GM13976 (cell line): ENCODE data around the gene MRPS6.

Source experiments
- DNase-seq: peaks from one replicate; pipeline ENCODE4 v3.0.0; 2012; ENCODE audit warnings: low spot score
- in situ Hi-C: fragments of 300-500 bp; cut with MboI; formaldehyde crosslinking; loops from one replicate; pipeline ENCODE4 v1.12.0; 2022; ENCODE audit warnings: low sequenced_read_pairs, mixed read lengths, inconsistent platforms; ENCODE audit not compliant: unreplicated experiment
- TF ChIP-seq, protein P1 (sequence below): IDR thresholded peaks from 2 replicates; pipeline ENCODE4 v1.5.1; 2012; ENCODE audit warnings: borderline replicate concordance, mild to moderate bottlenecking; ENCODE audit not compliant: insufficient read depth; ENCODE audit errors: extremely low read depth, missing control alignments, control extremely low read depth

MRPS6 gene

DNA sequence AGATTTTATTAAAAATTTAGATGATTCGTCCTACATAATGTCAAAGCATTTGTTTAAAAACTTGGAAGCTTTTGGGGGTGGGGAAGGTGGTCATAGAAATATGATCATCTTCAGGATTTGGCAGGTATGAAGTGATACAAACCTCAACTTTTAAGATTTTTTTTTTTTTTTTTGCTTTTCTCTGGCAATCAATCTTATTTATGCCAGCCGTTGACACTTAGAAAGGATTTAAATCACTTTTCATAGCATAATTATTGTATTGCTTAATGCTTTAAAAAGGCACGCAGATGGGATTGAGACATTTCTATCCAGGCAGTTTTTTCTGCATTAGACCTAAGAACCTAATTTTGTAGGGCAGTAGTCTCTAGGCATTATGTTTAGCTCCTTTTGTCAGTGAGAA is 19.7 kb downstream of the MRPS6 start:
- in situ Hi-C loops = no loop called here
- TF ChIP-seq, protein P1, sequence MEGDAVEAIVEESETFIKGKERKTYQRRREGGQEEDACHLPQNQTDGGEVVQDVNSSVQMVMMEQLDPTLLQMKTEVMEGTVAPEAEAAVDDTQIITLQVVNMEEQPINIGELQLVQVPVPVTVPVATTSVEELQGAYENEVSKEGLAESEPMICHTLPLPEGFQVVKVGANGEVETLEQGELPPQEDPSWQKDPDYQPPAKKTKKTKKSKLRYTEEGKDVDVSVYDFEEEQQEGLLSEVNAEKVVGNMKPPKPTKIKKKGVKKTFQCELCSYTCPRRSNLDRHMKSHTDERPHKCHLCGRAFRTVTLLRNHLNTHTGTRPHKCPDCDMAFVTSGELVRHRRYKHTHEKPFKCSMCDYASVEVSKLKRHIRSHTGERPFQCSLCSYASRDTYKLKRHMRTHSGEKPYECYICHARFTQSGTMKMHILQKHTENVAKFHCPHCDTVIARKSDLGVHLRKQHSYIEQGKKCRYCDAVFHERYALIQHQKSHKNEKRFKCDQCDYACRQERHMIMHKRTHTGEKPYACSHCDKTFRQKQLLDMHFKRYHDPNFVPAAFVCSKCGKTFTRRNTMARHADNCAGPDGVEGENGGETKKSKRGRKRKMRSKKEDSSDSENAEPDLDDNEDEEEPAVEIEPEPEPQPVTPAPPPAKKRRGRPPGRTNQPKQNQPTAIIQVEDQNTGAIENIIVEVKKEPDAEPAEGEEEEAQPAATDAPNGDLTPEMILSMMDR = no peak
- DNase-seq = no peak

DNA sequence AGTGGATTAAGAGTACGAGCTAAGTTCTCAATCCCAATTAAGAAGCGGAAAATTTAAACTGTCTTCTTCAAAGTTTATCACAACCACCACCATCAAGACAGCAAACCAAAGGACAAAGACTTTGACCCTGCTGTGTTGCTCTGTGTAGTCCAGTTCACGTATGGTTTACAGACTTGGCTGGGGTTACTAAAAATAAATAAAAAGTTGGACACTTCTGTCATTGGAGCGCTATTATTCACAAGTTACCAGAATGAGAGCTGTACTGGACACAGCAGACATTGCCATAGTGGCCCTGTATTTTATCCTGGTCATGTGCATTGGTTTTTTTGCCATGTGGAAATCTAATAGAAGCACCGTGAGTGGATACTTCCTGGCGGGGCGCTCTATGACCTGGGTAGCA is 21.6 kb downstream of the MRPS6 start:
- TF ChIP-seq, protein P1 = no peak
- in situ Hi-C loops = no loop called here
- DNase-seq = no peak

DNA sequence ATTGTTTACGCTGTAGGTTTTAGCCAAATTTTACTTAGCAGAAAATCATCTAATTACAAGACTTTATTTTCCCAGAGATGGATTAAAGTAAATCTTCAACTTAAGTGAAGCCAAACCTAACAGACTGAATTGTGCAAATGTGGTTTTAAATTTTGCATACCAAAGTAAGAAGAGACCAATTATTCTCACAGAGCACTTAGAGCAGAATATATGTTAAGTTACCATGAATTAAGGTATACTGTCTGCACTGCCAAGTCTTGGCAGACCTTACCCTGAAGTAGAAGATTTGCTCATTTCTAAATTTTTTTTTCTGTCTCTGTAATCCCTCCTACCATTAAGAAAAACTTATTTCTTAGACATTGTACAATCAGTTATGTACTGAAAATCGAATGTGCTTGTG is 24.1 kb downstream of the MRPS6 start:
- DNase-seq = no peak
- in situ Hi-C loops = no loop called here
- TF ChIP-seq, protein P1 = no peak

DNA sequence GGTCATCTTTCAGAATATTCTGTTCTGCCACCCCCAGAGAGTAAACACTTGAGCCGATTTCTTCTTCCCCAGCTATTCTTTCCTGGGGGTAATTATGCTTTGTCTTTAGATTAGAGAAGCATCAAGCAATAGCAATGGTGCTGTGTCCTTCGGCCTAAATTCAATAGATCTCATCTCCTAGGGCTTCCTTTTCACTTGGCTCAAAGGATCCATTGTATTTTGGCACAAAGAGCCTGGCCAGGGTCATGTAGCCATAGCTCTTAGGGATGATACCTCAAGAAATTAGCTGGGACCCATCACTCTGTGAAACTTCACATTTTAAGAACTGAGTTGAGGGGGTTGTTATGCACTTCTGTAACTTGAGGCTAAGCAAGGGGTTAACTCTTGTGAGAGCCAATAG is 27.0 kb downstream of the MRPS6 start:
- TF ChIP-seq, protein P1 = no peak
- DNase-seq = no peak
- in situ Hi-C loops = no loop called here

DNA sequence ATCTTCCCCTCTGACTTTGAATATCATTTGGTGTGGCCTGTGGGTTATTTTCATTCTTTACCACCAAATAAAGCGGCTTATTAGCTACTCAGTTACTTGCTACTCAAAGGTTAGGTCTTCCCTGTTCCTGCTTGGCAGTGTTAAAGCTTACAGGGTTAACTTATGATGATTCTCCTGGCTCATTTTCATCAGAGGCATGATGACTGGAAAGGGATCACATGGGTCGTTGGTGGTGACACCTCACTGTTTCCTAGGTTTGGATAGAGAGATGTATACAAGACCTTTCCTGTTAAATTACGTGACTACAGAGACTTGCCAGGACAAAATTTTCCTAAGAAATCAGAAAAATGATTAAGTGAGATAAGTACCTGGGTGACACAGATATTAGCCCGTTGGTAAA is 27.4 kb downstream of the MRPS6 start:
- in situ Hi-C loops = no loop called here
- DNase-seq = no peak
- TF ChIP-seq, protein P1 = no peak

DNA sequence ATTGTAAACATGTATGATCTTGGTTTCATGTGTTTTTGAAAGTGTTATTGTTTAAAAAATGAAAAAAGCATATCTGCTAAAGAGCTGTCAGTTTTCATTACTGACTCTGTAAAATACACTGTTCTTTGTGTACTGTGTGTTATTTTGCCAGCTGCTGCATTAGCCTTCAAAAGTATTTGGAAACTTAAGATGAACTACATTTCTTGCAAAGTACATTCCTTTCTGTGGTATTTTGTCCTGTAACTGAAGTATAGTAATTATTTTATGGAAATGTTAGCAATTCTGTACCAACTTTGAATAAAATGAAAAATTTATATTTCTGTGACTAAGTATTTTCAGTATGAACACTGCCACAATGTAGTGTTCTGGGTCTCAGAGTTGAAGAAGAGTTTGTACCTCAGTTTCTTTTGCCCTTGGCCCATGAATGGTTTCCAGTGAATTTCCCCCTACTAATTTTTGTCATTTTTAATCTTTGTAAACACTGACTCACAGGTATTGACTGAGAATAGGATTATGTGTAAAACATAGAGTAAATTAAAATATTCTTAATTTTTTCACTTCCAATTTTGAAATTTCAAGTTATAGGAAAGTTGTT is 32.7 kb downstream of the MRPS6 start:
- in situ Hi-C loops = no loop called here
- no peak for DNase-seq
- TF ChIP-seq, protein P1 = no peak
